HG03097 (cell line): ENCODE data around the gene CD5L.

Source experiments
- ATAC-seq: cut with Tn5 transposase; IDR thresholded peaks from one replicate; pipeline ENCODE4 v1.9.1; 2021; ENCODE audit not compliant: unreplicated experiment, low FRiP score

CD5L gene

DNA sequence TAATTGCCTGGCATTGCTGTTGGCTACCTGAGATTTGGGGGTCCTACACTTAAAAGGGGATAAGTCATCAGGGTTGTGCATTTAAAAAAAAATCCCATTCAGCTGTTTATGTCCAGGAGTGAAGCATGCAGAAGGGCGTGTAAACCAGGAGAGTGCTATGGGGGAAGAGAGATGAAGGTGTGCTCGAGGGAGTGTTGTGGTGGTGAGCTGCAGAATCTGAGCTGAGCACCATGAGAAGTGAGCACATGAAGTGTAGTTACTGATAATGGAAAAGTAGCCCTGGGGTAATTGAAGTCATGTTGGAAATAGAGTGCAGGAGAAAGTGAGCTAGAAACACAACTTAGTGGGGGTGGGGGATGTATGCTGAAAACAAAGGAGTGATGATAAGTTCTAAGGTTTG, 22.4 kb downstream of the CD5L start:
- ATAC-seq = no peak

DNA sequence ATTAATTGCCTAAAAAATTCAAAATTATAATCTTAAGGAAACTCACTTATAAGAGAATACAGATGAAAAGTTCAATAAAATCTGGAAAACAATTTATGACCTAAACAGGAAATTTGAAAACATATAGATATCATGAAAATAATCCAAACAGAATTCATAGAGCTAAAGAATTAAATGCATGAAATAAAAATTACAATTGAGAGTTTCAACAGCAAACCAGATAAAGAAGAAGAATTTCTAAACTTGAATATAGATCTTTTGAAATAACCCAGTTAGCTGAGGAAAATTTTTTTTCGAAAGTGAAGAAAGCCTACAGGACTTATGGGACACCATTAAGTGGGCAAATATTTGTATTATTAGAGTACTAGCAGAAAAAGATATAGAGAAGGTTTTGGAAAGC, 28.3 kb downstream of the CD5L start:
- ATAC-seq = no peak

DNA sequence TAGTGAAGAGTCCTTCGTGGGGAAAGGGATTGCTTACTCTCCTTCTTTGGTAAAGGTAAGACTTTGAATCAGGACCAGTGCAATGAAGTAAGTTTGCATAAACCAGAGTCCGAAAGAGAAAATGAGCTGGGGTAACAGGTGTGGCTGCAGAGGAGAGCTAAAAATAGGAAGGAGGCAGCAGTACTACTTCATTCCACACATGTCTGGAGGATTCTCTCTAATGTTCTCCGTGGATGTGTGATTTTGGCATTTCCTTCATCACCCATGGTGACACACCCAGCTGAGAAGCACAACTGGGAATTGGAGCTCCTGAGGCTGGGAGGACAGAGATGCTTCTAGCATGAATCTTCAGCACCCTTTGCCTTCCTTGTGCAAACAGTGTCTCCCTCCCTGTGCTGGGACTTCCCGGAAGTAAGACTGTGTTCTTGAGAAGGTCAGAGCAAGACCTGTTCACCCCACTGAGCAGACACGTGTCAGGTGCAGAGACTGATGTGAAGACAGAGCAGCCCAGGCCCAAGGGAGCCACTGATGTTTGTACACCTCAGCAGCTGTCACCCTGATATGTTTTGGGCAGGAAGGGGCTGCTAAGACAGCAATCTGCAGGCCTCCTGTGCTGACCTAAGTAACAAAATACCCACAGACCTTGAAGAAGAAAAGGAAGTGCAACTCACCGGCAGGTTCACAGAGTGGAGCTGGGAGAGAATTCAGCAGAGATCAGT, 35.0 kb downstream of the CD5L start:
- ATAC-seq = peak; percentile 83

DNA sequence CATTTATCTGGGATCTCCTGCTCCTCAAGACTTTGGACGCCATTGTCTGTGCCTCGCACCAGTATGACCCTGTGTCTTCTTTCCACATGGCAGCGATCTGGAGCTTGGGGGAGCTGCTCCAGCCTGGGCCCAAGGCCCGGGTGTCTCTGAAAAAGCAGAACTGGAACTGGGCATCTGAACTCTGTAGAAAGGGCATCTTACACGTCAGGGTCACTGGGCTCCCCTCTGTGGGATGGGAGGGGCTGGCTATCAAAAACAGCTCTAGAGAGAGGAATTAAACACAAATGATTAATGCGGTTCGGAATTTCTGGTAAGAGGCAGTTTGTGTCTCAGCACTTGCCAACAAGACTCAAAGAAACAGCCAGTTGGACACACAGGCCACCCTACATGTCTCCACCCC, 37.8 kb downstream of the CD5L start:
- ATAC-seq = no peak

DNA sequence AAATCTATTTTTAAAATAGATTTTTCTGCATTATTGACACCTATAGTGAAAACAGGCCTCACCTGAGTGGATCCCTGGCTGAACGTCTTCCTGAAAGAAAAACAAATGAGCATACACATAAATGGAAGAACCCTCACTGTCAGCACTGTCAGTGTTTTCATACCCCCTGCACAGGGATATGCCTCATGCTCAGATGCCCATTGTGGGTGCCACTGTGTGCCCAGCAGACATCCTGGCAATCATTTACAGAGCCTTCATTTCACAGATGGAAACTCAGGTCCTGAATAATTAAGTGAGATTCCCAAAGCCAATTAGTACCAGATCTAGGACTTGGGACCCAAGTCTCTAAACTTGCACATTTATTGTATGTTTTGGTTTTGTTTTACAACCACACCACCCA, 41.6 kb downstream of the CD5L start:
- no peak for ATAC-seq

DNA sequence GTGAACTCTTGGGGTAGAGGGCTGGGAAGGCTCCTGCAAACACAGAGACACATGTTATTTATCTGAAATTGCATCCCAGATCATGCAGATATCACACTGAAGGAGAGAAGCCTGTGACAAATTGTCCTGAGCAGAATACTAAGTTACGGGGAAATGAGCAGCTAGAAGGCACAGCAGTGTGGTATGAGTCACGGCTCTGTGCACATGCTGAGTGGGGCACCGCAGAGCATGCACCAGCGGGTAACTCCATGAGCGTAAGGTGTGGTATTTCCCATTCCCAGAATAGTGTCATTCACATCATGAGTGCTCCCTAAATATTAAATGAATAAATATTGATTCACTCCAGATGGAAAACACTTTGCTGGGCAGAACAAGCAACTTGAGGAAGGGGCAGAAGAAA, 43.4 kb downstream of the CD5L start:
- no peak for ATAC-seq

DNA sequence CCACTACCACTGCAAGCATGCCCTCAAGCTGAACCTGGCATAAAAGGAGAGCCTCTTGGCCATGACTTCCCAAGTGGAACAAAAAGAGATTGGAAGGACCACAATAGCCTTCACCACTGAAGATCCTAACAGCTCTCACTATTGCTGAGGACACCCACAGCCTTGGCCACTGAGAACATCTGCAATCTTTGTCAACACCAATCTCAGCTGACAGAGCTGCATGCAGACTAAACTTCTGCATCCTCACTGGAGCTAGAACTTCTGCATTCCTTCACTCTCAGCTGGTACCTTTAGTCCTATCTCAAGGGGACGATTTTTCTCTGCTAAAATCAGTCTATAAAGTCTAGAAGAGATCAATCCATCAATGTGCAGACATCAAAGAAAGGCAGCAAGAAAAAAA, 56.4 kb downstream of the CD5L start:
- no peak for ATAC-seq

DNA sequence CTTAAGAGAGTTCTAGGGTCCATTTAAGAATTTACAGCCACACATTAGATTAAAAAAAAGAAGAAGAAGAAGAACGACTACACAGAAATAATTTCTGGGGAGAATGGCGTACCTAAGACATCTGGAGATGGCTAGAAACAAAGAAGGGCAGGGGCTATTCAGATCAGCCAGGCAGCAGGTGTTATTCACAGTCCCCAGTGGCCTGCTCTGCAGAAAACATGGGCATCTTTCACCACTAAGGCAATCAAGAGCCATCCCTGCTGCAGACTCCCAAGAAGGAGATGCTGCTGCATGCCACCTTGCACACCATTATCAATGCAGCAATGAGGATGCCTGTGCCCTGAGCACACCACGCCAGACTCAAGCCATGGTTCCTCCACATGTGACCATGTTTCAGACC, 56.8 kb downstream of the CD5L start:
- no peak for ATAC-seq

DNA sequence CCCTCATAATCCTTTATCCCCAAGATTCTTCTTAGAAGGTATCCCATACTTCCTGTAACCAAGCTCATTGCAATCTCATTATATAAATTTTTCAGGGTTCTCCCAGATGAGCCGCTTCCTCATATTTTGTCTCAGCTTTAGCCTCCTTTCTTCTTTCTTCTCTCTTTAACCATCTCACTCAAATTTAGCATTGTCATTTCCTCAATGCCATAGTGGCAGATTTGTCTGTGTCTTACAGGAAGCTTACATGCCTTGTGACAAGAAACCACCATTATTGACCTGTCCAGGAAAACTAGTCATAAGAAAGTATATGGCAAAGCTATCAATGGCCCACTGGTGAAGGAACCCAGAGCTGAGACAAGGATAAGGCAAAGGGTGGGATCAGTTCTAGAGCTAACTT, 58.7 kb downstream of the CD5L start:
- ATAC-seq = no peak

DNA sequence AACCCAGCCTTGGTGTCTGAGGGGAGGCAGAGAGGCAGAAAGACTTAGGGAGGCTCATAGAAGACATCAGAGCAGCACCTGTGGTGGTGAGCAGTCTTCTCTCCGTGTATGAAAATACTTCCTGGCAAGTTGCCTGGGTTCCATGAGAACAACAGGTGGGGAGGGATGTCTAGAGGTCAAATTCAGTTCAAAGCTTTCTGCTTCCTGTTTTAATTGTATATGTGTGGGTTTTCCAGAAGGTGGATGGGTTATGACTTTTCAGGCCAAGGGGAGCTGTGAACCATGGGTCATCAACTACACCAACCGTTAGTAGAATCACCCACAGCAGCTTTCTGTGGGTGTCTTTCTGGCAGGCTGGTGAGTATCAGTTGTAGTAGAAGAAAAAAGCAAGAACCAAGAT, 60.6 kb downstream of the CD5L start:
- no peak for ATAC-seq
